IMR-90 (cell line): ENCODE results near the gene KCNK7. TPM values are rescaled to one million over a fixed set of nuclear protein-coding genes. Genes with fewer than 3 reads are reported as not detected.

Source experiments
- ATAC-seq: fragments of 200-7000 bp; cut with Tn5 transposase; 2 replicates; pipeline ENCODE4 v1.9.1; 2020; ENCODE audit warnings: low read depth, mild to moderate bottlenecking, moderate library complexity
- BruUV-seq: library from RNA; stranded (reverse); fragments of 400-500 nt; replicated peaks from 2 replicates; lab custom pipeline; 2021; lab: Mats Ljungman, UMichigan
- CTCF ChIA-PET: fragments of 300-600 bp; formaldehyde crosslinking; extraction: SDS; loops from one replicate; lab custom pipeline; 2021; ENCODE audit warnings: antibody characterized with exemption; lab: Yijun Ruan, JAX
- POLR2A ChIA-PET: fragments of 300-600 bp; sonication (Branson Sonifier 250); formaldehyde crosslinking; loops from one replicate; lab custom pipeline; 2022; ENCODE audit warnings: antibody characterized with exemption; ENCODE audit not compliant: unreplicated experiment; lab: Charles Lee
- DNase-seq: peaks from one replicate; pipeline ENCODE4 v3.0.0; 2013
- H2AFZ ChIP-seq: replicated peaks from 2 replicates; pipeline ENCODE3; 2013; ENCODE audit warnings: low read length, mild to moderate bottlenecking; ENCODE audit not compliant: poor library complexity
- H2AK5ac ChIP-seq: 2 replicates; pipeline ENCODE4 v1.6.1; 2013; ENCODE audit warnings: low read depth, low read length, inconsistent platforms
- H2AK9ac ChIP-seq: replicated peaks from 2 replicates; pipeline ENCODE3; 2013; ENCODE audit warnings: mild to moderate bottlenecking, low read depth, low read length, moderate library complexity; ENCODE audit not compliant: poor library complexity
- H2BK120ac ChIP-seq: 2 replicates; pipeline ENCODE4 v1.6.1; 2013; ENCODE audit warnings: low read depth, low read length, inconsistent platforms
- H2BK15ac ChIP-seq: 3 replicates; pipeline ENCODE4 v1.6.1; 2013; ENCODE audit warnings: low read depth, low read length, inconsistent platforms
- H2BK20ac ChIP-seq: 2 replicates; pipeline ENCODE4 v1.6.1; 2013; ENCODE audit warnings: low read depth, mild to moderate bottlenecking, inconsistent platforms, low read length, moderate library complexity
- H2BK5ac ChIP-seq: 2 replicates; pipeline ENCODE4 v1.6.1; 2013; ENCODE audit warnings: mild to moderate bottlenecking, low read depth, low read length, inconsistent platforms; ENCODE audit not compliant: poor library complexity, severe bottlenecking
- H3K14ac ChIP-seq: replicated peaks from 2 replicates; pipeline ENCODE4 v1.6.1; 2013; ENCODE audit warnings: low read depth, low read length, inconsistent platforms
- H3K18ac ChIP-seq: 2 replicates; pipeline ENCODE4 v1.6.1; 2013; ENCODE audit warnings: low read depth, low read length, control low read depth
- H3K23ac ChIP-seq: 2 replicates; pipeline ENCODE4 v1.6.1; 2013; ENCODE audit warnings: low read depth, low read length, inconsistent platforms
- H3K27ac ChIP-seq: 2 replicates; pipeline ENCODE4 v1.5.1; 2013; ENCODE audit warnings: mild to moderate bottlenecking, control low read depth, low read length; ENCODE audit not compliant: insufficient read depth
- H3K27me3 ChIP-seq: 2 replicates; pipeline ENCODE4 v1.6.1; 2013; ENCODE audit warnings: low read length; ENCODE audit not compliant: control insufficient read depth, insufficient read depth
- H3K36me3 ChIP-seq: 2 replicates; pipeline ENCODE4 v1.6.1; 2013; ENCODE audit warnings: low read length, mixed read lengths; ENCODE audit not compliant: control insufficient read depth, insufficient read depth
- H3K4ac ChIP-seq: 2 replicates; pipeline ENCODE4 v1.6.1; 2013; ENCODE audit warnings: low read depth, low read length, inconsistent platforms
- H3K4me1 ChIP-seq: 2 replicates; pipeline ENCODE4 v1.6.1; 2013; ENCODE audit warnings: low read length, mixed read lengths; ENCODE audit not compliant: control insufficient read depth, insufficient read depth
- H3K4me2 ChIP-seq: 2 replicates; pipeline ENCODE4 v1.6.1; 2013; ENCODE audit warnings: low read depth, mild to moderate bottlenecking, control low read depth, low read length, moderate library complexity
- H3K4me3 ChIP-seq: 2 replicates; pipeline ENCODE4 v1.5.1; 2013; ENCODE audit warnings: low read depth, mild to moderate bottlenecking, control low read depth, low read length, moderate library complexity; ENCODE audit not compliant: insufficient read depth
- H3K56ac ChIP-seq: 2 replicates; pipeline ENCODE4 v1.6.1; 2013; ENCODE audit warnings: low read length, inconsistent platforms; ENCODE audit not compliant: insufficient read depth; ENCODE audit errors: extremely low read depth
- H3K79me1 ChIP-seq, 2 experiments: 2 replicates each; pipeline ENCODE4 v1.6.1; 2013; ENCODE audit warnings: low read length in 2 of 2, inconsistent platforms in 1 of 2, low read depth in 1 of 2
- H3K9ac ChIP-seq: 2 replicates; pipeline ENCODE4 v1.6.1; 2013; ENCODE audit warnings: low read depth, low read length, control low read depth
- H3K9me1 ChIP-seq: 2 replicates; pipeline ENCODE4 v1.6.1; 2013; ENCODE audit warnings: low read length, inconsistent platforms; ENCODE audit not compliant: insufficient read depth
- H3K9me3 ChIP-seq: 2 replicates; pipeline ENCODE4 v1.6.1; 2013; ENCODE audit warnings: low read length; ENCODE audit not compliant: control insufficient read depth, insufficient read depth
- H4K20me1 ChIP-seq: 2 replicates; pipeline ENCODE4 v1.6.1; 2013; ENCODE audit warnings: low read length, inconsistent platforms; ENCODE audit not compliant: insufficient read depth
- H4K5ac ChIP-seq: 2 replicates; pipeline ENCODE4 v1.6.1; 2013; ENCODE audit warnings: mild to moderate bottlenecking, low read depth, low read length, control low read depth
- H4K8ac ChIP-seq, 2 experiments: 2 replicates each; pipeline ENCODE4 v1.6.1; 2013; ENCODE audit warnings: low read depth in 2 of 2, low read length in 2 of 2, control low read depth in 1 of 2, inconsistent platforms in 1 of 2
- H4K91ac ChIP-seq: 2 replicates; pipeline ENCODE4 v1.6.1; 2013; ENCODE audit warnings: low read depth, low read length, inconsistent platforms; ENCODE audit not compliant: insufficient read depth
- BHLHE40 ChIP-seq: fragments of 150-350 bp; IDR thresholded peaks from 2 replicates; pipeline ENCODE4 v1.6.1; 2016; ENCODE audit warnings: mild to moderate bottlenecking, low read depth, low read length
- CEBPB ChIP-seq: IDR thresholded peaks from 2 replicates; pipeline ENCODE4 v1.6.1; 2012; ENCODE audit warnings: low read depth, low read length, improper control_type of control experiment
- CHD1 ChIP-seq: IDR thresholded peaks from 2 replicates; pipeline ENCODE4 v1.6.1; 2012; ENCODE audit warnings: low read depth, low read length, improper control_type of control experiment
- FOS ChIP-seq: fragments of 150-350 bp; IDR thresholded peaks from 2 replicates; pipeline ENCODE4 v1.6.1; 2016; ENCODE audit warnings: low read depth, low read length
- MAFK ChIP-seq: IDR thresholded peaks from 2 replicates; pipeline ENCODE4 v1.6.1; 2012; ENCODE audit warnings: low read depth, low read length, improper control_type of control experiment
- MAZ ChIP-seq: IDR thresholded peaks from 2 replicates; pipeline ENCODE4 v1.6.1; 2012; ENCODE audit warnings: low read depth, mild to moderate bottlenecking, low read length, improper control_type of control experiment, moderate library complexity, borderline replicate concordance
- MXI1 ChIP-seq: IDR thresholded peaks from 2 replicates; pipeline ENCODE4 v1.6.1; 2012; ENCODE audit warnings: low read depth, mild to moderate bottlenecking, low read length, moderate library complexity, borderline replicate concordance
- NFE2L2 ChIP-seq: fragments of 150-350 bp; IDR thresholded peaks from 2 replicates; pipeline ENCODE4 v1.6.1; 2016; ENCODE audit warnings: low read depth, mild to moderate bottlenecking, low read length
- POLR2A ChIP-seq: IDR thresholded peaks from 2 replicates; pipeline ENCODE4 v1.6.1; 2012; ENCODE audit warnings: mild to moderate bottlenecking, low read depth, low read length
- RCOR1 ChIP-seq: IDR thresholded peaks from 2 replicates; pipeline ENCODE4 v1.6.1; 2012; ENCODE audit warnings: mild to moderate bottlenecking, low read length, improper control_type of control experiment; ENCODE audit not compliant: insufficient replicate concordance
- RFX5 ChIP-seq: IDR thresholded peaks from 2 replicates; pipeline ENCODE4 v1.8.0; 2012; ENCODE audit warnings: low read depth, mild to moderate bottlenecking, low read length, moderate library complexity
- SMC3 ChIP-seq: fragments of 150-350 bp; IDR thresholded peaks from 2 replicates; pipeline ENCODE4 v1.6.1; 2016; ENCODE audit warnings: low read depth, mild to moderate bottlenecking, antibody characterized with exemption, low read length, moderate library complexity
- USF2 ChIP-seq: fragments of 150-350 bp; IDR thresholded peaks from 2 replicates; pipeline ENCODE4 v1.6.1; 2017; ENCODE audit warnings: mild to moderate bottlenecking, antibody characterized with exemption, low read length, low read depth
- WGBS, 2 experiments: methylation state at CpG; one replicate each; pipeline versions ENCODE4 v1.1.5 to v1.1.7; 2013; ENCODE audit warnings: missing lambda C conversion rate in 2 of 2; ENCODE audit not compliant: insufficient read length in 1 of 2; ENCODE audit errors: extremely low coverage in 2 of 2; 5-methylcytosine and 5-hydroxymethylcytosine counted together
- dilution Hi-C: fragments of 300-500 bp; cut with HindIII; formaldehyde crosslinking; loops from one replicate; pipeline ENCODE4 v1.14.3; 2018; ENCODE audit warnings: low sequenced_read_pairs; ENCODE audit not compliant: unreplicated experiment
- in situ Hi-C: fragments of 300-500 bp; cut with MboI; formaldehyde crosslinking; loops from 3 replicates; pipeline ENCODE4 v1.14.3; 2019; ENCODE audit warnings: low sequenced_read_pairs, inconsistent platforms, mixed read lengths
- intact Hi-C: fragments of 100-400 bp; cut with micrococcal nuclease; formaldehyde crosslinking; loops from 2 replicates; pipeline ENCODE4 v1.10.0; 2022
- polyA plus RNA-seq, 3 experiments: library from polyadenylated mRNA; depleted of rRNA; stranded (reverse); fragments of >200 nt; gene quantifications; 2 replicates each; pipeline ENCODE4 v1.2.3, GENCODE V29; 2012; ENCODE audit warnings: low replicate concordance in 1 of 3
- total RNA-seq: library from RNA; depleted of rRNA; stranded (reverse); fragments of >200 nt; gene quantifications from 2 replicates; pipeline ENCODE4 v1.2.3, GENCODE V29; 2012
- TF ChIP-seq, protein P1 (sequence below): fragments of 150-350 bp; IDR thresholded peaks from 2 replicates; pipeline ENCODE4 v1.6.1; 2016; ENCODE audit warnings: low read depth, mild to moderate bottlenecking, low read length, moderate library complexity, borderline replicate concordance
- TF ChIP-seq, protein P2 (sequence below): conservative IDR thresholded peaks from 2 replicates; pipeline ENCODE4 v1.5.1; 2012; ENCODE audit warnings: mild to moderate bottlenecking, low read depth, low read length, improper control_type of control experiment

Gene KCNK7
- total and polyA plus RNA-seq, 2 of the 4 experiments (the other 2 are of a cell fraction): 0.09 TPM; not detected in 1

DNA sequence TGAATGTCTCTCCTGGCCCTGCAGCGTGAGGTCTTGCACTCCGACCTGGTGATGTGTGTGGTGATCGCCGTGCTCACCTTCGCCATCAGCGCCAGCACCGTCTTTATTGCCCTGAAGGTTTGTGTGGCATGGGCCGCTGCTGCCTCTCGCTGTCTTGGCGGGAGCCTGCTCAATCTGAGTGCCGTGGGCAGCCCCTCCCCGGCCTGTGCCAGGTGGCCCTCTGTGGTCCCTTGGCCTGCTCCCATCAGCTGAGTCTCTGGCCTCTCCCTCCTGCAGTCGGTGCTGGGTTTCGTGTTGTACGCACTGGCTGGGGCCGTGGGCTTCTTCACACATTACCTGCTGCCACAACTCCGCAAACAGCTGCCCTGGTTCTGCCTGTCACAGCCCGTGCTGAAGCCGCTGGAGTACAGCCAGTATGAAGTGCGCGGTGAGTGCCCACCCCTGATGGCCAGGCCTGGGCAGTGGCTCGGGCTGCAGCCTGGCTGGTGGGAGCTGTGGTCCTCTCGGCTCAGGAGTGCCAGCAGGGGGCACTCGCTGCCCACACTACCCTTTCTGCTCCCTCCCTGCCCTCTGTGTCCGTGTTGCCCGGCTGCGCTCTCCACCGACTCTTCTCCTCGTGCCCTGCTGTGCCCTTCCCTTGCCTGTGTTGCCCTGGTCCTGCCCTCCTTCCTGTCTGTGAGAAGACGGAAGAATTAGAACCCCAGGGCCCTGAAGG is 30.2 kb upstream of the KCNK7 start:
- Histone ChIP-seq H2BK15ac (no peak overlapping the region), H2BK5ac (no peak overlapping the region), H3K27ac (no peak overlapping the region), H3K56ac (no peak overlapping the region), H3K4me1 (no peaks in the 10 kb centered on the region), H3K4me2 (no peak overlapping the region), H3K4me3 (no peak overlapping the region), H4K91ac (no peak overlapping the region), H3K9me1 (no peaks in the 10 kb centered on the region), H3K23ac (no peak overlapping the region), H3K18ac (no peak overlapping the region), H4K20me1 (no peaks in the 10 kb centered on the region; the same call in none of the 2 replicates), H3K27me3 (no peaks in the 10 kb centered on the region), H3K14ac (no peak overlapping the region), H2AFZ (no peak overlapping the region), H3K79me1 (peaks cover 13 to 15% of the 10 kb centered on the region in 2 experiments; a peak in 2 of 4 replicates), H4K5ac (no peak overlapping the region), H2BK120ac (no peak overlapping the region), H3K4ac (no peak overlapping the region), H4K8ac (no peak overlapping the region), H3K36me3 (peaks cover 89% of the 10 kb centered on the region), H2BK20ac (no peak overlapping the region), H2AK5ac (no peak overlapping the region), H3K9ac (no peak overlapping the region), H2AK9ac (no peak overlapping the region), H3K9me3 (no peaks in the 10 kb centered on the region)
- no TSS peak for BruUV-seq
- in situ Hi-C loops (no loop called here), intact Hi-C loops (no loop called here), dilution Hi-C loops (no loop called here)
- no peak for DNase-seq
- peak; percentile 79 for ATAC-seq
- ChIA-PET POLR2A (interaction anchor here (0.6 kb wide), 2 partner anchors 85 to 285 kb away, joined by 3 to 14 read pairs; no protein-coding TSS in a partner anchor), CTCF (interaction anchor here (1.7 kb wide), 1 partner anchor 12 kb away, joined by 5 read pairs; the partner anchor contains the start of gene SIPA1)
- 89% methylated on average over 21 of the region's 30 CpGs; no CpG with 5 or more reads in 1 of the 2 experiments for WGBS, 2 experiments
- TF ChIP-seq MAZ (no peak), RCOR1 (no peak), CHD1 (no peak), FOS (no peak), SMC3 (peak; percentile 23; the same call in 1 of the 2 replicates), CEBPB (no peak), USF2 (no peak), POLR2A (no peak), RFX5 (no peak), BHLHE40 (no peak), MXI1 (no peak), MAFK (no peak), NFE2L2 (no peak)
- TF ChIP-seq, protein P1, sequence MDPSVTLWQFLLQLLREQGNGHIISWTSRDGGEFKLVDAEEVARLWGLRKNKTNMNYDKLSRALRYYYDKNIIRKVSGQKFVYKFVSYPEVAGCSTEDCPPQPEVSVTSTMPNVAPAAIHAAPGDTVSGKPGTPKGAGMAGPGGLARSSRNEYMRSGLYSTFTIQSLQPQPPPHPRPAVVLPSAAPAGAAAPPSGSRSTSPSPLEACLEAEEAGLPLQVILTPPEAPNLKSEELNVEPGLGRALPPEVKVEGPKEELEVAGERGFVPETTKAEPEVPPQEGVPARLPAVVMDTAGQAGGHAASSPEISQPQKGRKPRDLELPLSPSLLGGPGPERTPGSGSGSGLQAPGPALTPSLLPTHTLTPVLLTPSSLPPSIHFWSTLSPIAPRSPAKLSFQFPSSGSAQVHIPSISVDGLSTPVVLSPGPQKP: no peak
- TF ChIP-seq, protein P2, sequence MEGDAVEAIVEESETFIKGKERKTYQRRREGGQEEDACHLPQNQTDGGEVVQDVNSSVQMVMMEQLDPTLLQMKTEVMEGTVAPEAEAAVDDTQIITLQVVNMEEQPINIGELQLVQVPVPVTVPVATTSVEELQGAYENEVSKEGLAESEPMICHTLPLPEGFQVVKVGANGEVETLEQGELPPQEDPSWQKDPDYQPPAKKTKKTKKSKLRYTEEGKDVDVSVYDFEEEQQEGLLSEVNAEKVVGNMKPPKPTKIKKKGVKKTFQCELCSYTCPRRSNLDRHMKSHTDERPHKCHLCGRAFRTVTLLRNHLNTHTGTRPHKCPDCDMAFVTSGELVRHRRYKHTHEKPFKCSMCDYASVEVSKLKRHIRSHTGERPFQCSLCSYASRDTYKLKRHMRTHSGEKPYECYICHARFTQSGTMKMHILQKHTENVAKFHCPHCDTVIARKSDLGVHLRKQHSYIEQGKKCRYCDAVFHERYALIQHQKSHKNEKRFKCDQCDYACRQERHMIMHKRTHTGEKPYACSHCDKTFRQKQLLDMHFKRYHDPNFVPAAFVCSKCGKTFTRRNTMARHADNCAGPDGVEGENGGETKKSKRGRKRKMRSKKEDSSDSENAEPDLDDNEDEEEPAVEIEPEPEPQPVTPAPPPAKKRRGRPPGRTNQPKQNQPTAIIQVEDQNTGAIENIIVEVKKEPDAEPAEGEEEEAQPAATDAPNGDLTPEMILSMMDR: peak; percentile 49
